ENCODE results near the gene SASH1. TPM values are rescaled to one million over a fixed set of nuclear protein-coding genes. Genes with fewer than 3 reads are reported as not detected.

SASH1 gene
- total RNA-seq, 1 experiment from 2014 or later = 27.4 TPM

DNA sequence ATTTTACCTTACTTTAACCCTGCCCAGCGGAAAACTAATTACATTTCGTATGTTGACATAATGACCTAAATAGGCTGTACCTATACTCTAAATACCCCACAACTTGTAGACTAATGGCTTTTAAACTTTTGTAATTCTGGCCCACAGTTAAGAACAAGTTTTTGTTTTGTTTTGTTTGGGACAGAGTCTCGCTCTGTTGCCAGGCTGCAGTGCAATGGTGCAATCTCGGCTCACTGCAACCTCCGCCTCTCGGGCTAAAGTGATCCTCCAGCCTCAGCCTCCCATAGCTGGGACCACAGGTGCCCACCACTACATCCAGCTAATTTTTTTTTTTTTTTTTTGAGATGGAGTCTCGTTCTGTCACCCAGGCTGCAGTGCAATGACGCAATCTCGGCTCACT is 5.7 kb upstream of the SASH1 start (continued):
- TF ChIP-seq, protein P1, sequence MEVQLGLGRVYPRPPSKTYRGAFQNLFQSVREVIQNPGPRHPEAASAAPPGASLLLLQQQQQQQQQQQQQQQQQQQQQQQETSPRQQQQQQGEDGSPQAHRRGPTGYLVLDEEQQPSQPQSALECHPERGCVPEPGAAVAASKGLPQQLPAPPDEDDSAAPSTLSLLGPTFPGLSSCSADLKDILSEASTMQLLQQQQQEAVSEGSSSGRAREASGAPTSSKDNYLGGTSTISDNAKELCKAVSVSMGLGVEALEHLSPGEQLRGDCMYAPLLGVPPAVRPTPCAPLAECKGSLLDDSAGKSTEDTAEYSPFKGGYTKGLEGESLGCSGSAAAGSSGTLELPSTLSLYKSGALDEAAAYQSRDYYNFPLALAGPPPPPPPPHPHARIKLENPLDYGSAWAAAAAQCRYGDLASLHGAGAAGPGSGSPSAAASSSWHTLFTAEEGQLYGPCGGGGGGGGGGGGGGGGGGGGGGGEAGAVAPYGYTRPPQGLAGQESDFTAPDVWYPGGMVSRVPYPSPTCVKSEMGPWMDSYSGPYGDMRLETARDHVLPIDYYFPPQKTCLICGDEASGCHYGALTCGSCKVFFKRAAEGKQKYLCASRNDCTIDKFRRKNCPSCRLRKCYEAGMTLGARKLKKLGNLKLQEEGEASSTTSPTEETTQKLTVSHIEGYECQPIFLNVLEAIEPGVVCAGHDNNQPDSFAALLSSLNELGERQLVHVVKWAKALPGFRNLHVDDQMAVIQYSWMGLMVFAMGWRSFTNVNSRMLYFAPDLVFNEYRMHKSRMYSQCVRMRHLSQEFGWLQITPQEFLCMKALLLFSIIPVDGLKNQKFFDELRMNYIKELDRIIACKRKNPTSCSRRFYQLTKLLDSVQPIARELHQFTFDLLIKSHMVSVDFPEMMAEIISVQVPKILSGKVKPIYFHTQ (CRISPR knock-in tag; IDR thresholded peaks at IDR 0.05) = no peak

DNA sequence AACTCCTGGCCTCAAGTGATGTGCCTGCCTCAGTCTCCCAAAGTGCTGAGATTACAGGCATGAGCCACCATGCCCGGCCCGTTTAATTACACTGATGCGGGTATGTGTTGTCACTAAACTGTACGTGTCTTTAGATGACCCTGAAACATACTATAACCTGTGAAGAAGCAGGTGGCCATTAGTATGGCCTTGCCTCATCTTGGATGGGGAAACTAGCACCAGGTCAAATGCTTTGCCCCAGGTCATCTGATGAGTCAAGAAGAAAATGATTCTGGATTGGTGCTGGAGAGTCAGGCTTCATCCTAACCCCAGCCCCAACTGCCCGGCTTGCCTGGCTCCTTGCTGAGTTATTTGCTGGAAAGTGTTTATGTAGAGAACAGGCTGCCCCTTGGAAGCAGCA is 2.9 kb upstream of the SASH1 start:
- Mint-ChIP-seq H3K4me1 (peaks cover 29% of the 10 kb centered on the region), H3K4me3 (no peak overlapping the region), H3K27ac (no peak overlapping the region), H3K9me3 (no peaks in the 10 kb centered on the region), H3K27me3 (ENCODE audit: low read depth) (no peaks in the 10 kb centered on the region; the same call in 1 of the 2 replicates), H3K36me3 (no peaks in the 10 kb centered on the region)
- ChIA-PET POLR2A (no interaction called here), CTCF (no interaction called here)
- DNase-seq (ENCODE audit: low spot score) (no peak), ATAC-seq (no peak)
- TF ChIP-seq, protein P2, sequence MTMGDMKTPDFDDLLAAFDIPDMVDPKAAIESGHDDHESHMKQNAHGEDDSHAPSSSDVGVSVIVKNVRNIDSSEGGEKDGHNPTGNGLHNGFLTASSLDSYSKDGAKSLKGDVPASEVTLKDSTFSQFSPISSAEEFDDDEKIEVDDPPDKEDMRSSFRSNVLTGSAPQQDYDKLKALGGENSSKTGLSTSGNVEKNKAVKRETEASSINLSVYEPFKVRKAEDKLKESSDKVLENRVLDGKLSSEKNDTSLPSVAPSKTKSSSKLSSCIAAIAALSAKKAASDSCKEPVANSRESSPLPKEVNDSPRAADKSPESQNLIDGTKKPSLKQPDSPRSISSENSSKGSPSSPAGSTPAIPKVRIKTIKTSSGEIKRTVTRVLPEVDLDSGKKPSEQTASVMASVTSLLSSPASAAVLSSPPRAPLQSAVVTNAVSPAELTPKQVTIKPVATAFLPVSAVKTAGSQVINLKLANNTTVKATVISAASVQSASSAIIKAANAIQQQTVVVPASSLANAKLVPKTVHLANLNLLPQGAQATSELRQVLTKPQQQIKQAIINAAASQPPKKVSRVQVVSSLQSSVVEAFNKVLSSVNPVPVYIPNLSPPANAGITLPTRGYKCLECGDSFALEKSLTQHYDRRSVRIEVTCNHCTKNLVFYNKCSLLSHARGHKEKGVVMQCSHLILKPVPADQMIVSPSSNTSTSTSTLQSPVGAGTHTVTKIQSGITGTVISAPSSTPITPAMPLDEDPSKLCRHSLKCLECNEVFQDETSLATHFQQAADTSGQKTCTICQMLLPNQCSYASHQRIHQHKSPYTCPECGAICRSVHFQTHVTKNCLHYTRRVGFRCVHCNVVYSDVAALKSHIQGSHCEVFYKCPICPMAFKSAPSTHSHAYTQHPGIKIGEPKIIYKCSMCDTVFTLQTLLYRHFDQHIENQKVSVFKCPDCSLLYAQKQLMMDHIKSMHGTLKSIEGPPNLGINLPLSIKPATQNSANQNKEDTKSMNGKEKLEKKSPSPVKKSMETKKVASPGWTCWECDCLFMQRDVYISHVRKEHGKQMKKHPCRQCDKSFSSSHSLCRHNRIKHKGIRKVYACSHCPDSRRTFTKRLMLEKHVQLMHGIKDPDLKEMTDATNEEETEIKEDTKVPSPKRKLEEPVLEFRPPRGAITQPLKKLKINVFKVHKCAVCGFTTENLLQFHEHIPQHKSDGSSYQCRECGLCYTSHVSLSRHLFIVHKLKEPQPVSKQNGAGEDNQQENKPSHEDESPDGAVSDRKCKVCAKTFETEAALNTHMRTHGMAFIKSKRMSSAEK (CRISPR knock-in tag; IDR thresholded peaks at IDR 0.05; ENCODE audit: borderline replicate concordance) = no peak
- TF ChIP-seq, protein P3, sequence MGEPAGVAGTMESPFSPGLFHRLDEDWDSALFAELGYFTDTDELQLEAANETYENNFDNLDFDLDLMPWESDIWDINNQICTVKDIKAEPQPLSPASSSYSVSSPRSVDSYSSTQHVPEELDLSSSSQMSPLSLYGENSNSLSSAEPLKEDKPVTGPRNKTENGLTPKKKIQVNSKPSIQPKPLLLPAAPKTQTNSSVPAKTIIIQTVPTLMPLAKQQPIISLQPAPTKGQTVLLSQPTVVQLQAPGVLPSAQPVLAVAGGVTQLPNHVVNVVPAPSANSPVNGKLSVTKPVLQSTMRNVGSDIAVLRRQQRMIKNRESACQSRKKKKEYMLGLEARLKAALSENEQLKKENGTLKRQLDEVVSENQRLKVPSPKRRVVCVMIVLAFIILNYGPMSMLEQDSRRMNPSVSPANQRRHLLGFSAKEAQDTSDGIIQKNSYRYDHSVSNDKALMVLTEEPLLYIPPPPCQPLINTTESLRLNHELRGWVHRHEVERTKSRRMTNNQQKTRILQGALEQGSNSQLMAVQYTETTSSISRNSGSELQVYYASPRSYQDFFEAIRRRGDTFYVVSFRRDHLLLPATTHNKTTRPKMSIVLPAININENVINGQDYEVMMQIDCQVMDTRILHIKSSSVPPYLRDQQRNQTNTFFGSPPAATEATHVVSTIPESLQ (CRISPR knock-in tag; IDR thresholded peaks at IDR 0.05) = no peak
- TF ChIP-seq RELA (CRISPR knock-in tag; IDR thresholded peaks at IDR 0.05; ENCODE audit: borderline replicate concordance) (no peak), NR3C1 (CRISPR knock-in tag; conservative IDR thresholded peaks at IDR 0.05; ENCODE audit: low read depth) (no peak), TEAD1 (CRISPR knock-in tag; IDR thresholded peaks at IDR 0.05) (no peak), FOXJ3 (CRISPR knock-in tag; IDR thresholded peaks at IDR 0.05; ENCODE audit: borderline replicate concordance) (no peak), TCF7 (CRISPR knock-in tag; IDR thresholded peaks at IDR 0.05; ENCODE audit: low read depth) (no peak), ATF1 (CRISPR knock-in tag; IDR thresholded peaks at IDR 0.05) (no peak), IRF2 (CRISPR knock-in tag; IDR thresholded peaks at IDR 0.05; ENCODE audit: borderline replicate concordance, low read depth) (no peak), ETV6 (CRISPR knock-in tag; IDR thresholded peaks at IDR 0.05) (no peak)
- TF ChIP-seq, protein P4, sequence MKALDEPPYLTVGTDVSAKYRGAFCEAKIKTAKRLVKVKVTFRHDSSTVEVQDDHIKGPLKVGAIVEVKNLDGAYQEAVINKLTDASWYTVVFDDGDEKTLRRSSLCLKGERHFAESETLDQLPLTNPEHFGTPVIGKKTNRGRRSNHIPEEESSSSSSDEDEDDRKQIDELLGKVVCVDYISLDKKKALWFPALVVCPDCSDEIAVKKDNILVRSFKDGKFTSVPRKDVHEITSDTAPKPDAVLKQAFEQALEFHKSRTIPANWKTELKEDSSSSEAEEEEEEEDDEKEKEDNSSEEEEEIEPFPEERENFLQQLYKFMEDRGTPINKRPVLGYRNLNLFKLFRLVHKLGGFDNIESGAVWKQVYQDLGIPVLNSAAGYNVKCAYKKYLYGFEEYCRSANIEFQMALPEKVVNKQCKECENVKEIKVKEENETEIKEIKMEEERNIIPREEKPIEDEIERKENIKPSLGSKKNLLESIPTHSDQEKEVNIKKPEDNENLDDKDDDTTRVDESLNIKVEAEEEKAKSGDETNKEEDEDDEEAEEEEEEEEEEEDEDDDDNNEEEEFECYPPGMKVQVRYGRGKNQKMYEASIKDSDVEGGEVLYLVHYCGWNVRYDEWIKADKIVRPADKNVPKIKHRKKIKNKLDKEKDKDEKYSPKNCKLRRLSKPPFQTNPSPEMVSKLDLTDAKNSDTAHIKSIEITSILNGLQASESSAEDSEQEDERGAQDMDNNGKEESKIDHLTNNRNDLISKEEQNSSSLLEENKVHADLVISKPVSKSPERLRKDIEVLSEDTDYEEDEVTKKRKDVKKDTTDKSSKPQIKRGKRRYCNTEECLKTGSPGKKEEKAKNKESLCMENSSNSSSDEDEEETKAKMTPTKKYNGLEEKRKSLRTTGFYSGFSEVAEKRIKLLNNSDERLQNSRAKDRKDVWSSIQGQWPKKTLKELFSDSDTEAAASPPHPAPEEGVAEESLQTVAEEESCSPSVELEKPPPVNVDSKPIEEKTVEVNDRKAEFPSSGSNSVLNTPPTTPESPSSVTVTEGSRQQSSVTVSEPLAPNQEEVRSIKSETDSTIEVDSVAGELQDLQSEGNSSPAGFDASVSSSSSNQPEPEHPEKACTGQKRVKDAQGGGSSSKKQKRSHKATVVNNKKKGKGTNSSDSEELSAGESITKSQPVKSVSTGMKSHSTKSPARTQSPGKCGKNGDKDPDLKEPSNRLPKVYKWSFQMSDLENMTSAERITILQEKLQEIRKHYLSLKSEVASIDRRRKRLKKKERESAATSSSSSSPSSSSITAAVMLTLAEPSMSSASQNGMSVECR (CRISPR knock-in tag; IDR thresholded peaks at IDR 0.05; ENCODE audit: borderline replicate concordance) = no peak
- TF ChIP-seq, protein P5, sequence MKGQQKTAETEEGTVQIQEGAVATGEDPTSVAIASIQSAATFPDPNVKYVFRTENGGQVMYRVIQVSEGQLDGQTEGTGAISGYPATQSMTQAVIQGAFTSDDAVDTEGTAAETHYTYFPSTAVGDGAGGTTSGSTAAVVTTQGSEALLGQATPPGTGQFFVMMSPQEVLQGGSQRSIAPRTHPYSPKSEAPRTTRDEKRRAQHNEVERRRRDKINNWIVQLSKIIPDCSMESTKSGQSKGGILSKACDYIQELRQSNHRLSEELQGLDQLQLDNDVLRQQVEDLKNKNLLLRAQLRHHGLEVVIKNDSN (CRISPR knock-in tag; IDR thresholded peaks at IDR 0.05) = no peak
- TF ChIP-seq, protein P6, sequence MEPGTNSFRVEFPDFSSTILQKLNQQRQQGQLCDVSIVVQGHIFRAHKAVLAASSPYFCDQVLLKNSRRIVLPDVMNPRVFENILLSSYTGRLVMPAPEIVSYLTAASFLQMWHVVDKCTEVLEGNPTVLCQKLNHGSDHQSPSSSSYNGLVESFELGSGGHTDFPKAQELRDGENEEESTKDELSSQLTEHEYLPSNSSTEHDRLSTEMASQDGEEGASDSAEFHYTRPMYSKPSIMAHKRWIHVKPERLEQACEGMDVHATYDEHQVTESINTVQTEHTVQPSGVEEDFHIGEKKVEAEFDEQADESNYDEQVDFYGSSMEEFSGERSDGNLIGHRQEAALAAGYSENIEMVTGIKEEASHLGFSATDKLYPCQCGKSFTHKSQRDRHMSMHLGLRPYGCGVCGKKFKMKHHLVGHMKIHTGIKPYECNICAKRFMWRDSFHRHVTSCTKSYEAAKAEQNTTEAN (CRISPR knock-in tag; IDR thresholded peaks at IDR 0.05) = no peak
- TF ChIP-seq, protein P7, sequence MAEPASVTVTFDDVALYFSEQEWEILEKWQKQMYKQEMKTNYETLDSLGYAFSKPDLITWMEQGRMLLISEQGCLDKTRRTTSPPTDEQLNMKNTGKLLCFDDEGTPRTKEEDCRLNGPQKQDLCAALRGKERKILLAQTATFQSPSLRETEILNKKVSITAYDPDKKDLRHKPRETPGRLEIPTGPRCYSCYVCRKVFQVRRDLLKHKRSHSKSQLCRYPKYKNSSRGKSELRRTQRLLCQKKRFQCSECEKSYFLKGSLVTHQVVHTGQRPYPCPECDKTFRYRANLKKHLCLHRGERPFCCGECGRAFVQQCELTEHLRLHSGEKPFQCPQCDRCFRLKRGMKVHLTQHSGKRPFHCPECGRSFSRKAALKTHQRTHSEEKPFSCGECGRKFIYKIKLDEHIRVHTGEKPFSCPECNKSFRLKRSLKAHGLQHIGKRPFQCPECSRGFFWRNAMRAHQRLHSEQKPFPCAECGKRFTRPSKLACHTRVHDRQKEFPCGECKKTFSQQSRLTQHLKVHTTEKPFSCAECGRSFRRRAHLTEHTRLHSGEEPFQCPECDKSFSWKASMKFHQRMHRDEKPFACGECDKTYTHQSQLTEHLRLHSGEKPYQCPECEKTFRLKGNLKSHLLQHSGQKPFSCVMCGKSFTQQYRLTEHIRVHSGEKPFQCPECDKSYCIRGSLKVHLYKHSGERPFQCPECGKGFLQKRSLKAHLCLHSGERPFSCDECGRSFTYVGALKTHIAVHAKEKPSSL (CRISPR knock-in tag; conservative IDR thresholded peaks at IDR 0.05) = no peak

Measured in WTC11 (cell line).